GM12865 (cell line): ENCODE data around the gene PRR23E.

Experiments used
- DNase-seq: peaks from one replicate; pipeline ENCODE4 v3.0.0; 2010; ENCODE audit warnings: low read depth
- H3K4me3 ChIP-seq: 2 replicates; pipeline ENCODE4 v1.5.1; 2011; ENCODE audit warnings: mild to moderate bottlenecking, low read depth, low read length, control low read depth
- TF ChIP-seq, protein P1 (sequence below): IDR thresholded peaks from 2 replicates; pipeline ENCODE4 v1.5.1; 2011; ENCODE audit warnings: low read length, control low read depth, low read depth, inconsistent platforms; ENCODE audit not compliant: insufficient read depth; ENCODE audit errors: missing control alignments

The PRR23E gene

GRCh38 chr3:127170814-127171213, 22.1 kb upstream of the PRR23E start:
- TF ChIP-seq, protein P1, sequence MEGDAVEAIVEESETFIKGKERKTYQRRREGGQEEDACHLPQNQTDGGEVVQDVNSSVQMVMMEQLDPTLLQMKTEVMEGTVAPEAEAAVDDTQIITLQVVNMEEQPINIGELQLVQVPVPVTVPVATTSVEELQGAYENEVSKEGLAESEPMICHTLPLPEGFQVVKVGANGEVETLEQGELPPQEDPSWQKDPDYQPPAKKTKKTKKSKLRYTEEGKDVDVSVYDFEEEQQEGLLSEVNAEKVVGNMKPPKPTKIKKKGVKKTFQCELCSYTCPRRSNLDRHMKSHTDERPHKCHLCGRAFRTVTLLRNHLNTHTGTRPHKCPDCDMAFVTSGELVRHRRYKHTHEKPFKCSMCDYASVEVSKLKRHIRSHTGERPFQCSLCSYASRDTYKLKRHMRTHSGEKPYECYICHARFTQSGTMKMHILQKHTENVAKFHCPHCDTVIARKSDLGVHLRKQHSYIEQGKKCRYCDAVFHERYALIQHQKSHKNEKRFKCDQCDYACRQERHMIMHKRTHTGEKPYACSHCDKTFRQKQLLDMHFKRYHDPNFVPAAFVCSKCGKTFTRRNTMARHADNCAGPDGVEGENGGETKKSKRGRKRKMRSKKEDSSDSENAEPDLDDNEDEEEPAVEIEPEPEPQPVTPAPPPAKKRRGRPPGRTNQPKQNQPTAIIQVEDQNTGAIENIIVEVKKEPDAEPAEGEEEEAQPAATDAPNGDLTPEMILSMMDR = no peak
- DNase-seq = no peak
- no peak overlapping the region for H3K4me3 ChIP-seq

DNA sequence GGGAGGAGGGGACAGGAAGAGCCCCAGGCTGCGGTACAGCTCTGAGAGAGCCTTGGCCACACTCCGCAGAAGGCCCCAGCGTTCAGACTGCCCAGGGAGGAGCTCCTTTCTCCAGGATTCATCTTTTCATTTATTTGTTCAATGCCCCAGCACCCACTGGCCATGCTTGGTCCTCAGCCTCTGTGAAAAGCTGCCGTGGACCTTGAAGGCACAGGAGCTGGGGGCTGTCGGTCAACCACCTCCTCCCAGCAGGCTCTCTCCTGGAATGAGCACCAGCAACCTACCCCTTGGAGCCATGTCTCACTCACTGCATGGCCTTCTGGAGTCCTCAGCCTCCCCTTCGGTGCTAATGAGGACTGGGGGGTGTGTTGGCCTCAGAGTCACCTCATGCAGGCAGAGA, 21.6 kb upstream of the PRR23E start:
- no peak overlapping the region for H3K4me3 ChIP-seq
- DNase-seq = no peak
- TF ChIP-seq, protein P1 = no peak

DNA sequence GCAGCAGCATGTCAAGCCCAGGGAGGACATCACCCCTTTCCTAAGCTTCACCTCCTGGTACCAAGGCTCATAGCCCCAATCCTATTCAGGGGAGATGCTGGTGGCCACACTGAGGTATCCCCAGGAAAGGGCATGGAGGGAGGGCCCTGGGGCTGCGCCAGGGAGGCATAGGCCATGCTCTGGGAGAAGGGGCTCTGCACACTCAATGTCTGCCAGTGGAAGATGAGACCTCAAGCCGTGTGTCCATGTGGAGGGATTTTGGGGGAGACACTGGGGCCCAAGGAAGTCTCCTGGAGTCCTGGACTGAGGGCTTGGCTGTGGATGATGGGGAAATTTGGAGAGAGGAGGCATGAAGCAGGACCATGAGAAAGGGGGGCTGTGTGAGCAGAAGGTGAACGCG, 21.2 kb upstream of the PRR23E start:
- H3K4me3 ChIP-seq = no peak overlapping the region
- DNase-seq = no peak
- TF ChIP-seq, protein P1 = no peak

DNA sequence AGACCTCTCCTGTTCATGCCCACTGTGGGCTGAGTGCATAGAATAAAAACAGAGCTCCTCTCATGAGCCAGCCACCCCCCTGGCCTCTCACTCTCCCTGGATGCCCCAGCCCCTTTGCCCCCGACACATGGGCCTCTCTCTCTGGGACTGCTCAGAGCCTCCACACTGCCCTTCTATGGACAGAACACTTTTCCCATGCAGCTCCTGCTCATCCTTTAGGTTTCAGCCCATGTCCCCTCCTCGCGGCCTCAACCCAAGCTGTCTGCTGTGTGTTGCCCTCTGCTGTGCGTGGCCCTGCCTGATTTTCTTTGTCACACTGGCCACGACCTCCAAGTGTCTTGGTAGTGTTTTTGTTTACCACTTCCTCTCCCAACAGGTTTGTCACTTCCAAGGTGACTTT, 20.7 kb upstream of the PRR23E start:
- H3K4me3 ChIP-seq = no peak overlapping the region
- DNase-seq = no peak
- TF ChIP-seq, protein P1 = no peak

DNA sequence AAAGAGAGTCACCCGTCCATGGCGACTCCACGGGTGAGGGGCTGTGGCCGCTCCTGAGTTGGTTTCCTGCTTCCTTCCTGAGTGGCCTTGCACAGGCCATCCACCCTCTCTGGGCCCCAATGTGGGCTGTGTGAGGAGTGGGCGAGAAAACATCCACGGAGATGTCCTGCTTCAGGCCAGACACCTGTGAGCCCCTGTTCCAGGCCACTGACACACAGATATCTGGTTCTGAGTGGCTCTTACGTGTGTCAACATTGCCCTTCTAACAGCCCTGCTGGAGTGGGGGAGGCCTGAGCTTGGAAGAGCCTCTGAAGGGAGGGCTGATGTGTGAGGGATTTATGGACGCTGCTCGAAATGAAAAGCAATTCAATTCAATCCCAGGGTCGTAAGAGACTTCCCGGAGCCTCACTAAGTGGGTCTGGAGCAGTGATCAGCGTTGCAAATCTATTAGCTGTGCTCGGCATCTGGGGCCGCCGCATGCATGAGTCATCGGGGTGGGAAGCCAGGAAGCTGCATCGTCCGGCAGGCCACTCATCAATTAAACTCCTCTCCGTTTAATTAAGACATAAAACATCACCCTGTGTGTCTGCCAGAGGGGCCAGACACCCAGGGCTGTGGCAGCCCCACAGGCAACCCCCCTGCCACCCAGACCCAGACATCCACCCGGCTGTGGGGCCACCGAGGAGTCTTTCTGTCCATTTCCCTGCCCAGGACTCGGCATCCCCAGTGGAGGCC, 20.0 kb upstream of the PRR23E start:
- TF ChIP-seq, protein P1 = no peak
- no peak overlapping the region for H3K4me3 ChIP-seq
- DNase-seq = no peak

DNA sequence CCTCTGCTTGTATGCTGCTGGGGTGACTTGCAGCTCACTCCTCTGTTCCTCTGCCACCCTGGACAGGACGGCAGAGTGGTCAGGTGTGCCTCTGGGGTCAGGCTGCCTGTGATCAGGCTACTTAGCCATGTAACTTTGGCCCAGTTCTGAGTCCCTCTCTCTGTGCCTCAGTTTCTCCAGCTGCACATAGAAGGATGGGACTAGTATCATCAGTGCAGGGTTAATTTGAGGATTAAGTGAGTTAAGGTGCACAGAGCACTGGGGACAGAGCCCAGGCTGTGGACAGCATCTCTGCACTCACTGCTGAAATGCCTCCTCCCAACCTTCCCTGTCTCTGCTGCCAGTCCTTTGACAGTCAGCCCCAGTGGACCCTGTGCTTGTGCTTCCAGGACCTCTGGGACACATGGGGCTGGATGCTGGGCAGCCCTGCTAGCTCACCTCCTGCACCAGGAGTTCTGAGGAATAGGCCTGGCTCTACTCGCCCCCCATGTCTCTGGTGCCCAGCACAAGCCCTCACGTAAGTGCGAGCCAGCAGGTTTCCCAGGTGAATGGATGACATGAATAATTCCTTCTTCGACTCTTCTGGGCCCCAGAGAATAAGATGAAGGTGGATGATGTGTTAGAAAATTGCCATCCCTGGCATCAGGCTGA, 19.3 kb upstream of the PRR23E start:
- H3K4me3 ChIP-seq = no peak overlapping the region
- no peak for DNase-seq
- TF ChIP-seq, protein P1 = no peak
